K562 (cell line): ENCODE measurements around the gene IMP4. TPM values are rescaled to one million over a fixed set of nuclear protein-coding genes. Genes with fewer than 3 reads are reported as not detected.
A peak's percentile ranks its signal among the peaks of the same experiment; 100 is the strongest.

Experiments
- ATAC-seq: fragments of 200-7000 bp; cut with Tn5 transposase; 3 replicates; pipeline ENCODE4 v1.9.1; 2020; ENCODE audit warnings: moderate library complexity
- BruUV-seq: library from RNA; stranded (reverse); fragments of 400-500 nt; replicated peaks from 2 replicates; lab custom pipeline; 2021; lab: Mats Ljungman, UMichigan
- CTCF ChIA-PET: fragments of 300-600 bp; formaldehyde crosslinking; extraction: SDS; loops from one replicate; lab custom pipeline; 2021; ENCODE audit warnings: low intra/inter-chr PET ratio; lab: Yijun Ruan, JAX
- POLR2A ChIA-PET: fragments of 300-600, 350-650 bp; sonication (Branson Sonifier 250); formaldehyde crosslinking; extraction: SDS; loops from one replicate; lab custom pipeline; 2021; ENCODE audit warnings: antibody characterized with exemption, inconsistent platforms; lab: Yijun Ruan, JAX
- DNase-seq, 4 experiments: peaks; one replicate each; pipeline versions ENCODE4 v3.0.0 to v3.0.0-alpha.2; 2011 to 2018; ENCODE audit warnings: low spot score in 3 of 4, mixed read lengths in 3 of 4; ENCODE audit errors: extremely low read depth in 1 of 4
- FAIRE-seq: peaks from 2 replicates; lab custom pipeline; 2011; peaks lifted over from hg19 to GRCh38; lab: Jason Lieb, UNC
- H2AFZ ChIP-seq: 2 replicates; pipeline ENCODE4 v1.6.0; 2011; ENCODE audit warnings: low read depth, low read length, control low read depth, inconsistent platforms
- H3K27ac ChIP-seq: fragments of 200-600 bp; 3 replicates; pipeline ENCODE4 v1.8.0; 2011; ENCODE audit warnings: low read depth, mild to moderate bottlenecking, control low read depth, inconsistent platforms, low read length, moderate library complexity, mixed read lengths; ENCODE audit errors: extremely low read depth
- H3K27me3 ChIP-seq, 2 experiments: fragments of 300-600 bp in 1 of 2; 2 replicates in 1 of 2; 3 replicates in 1 of 2; pipeline versions ENCODE4 v1.6.0 to v1.8.0; 2011; ENCODE audit warnings: inconsistent platforms in 2 of 2, low read length in 2 of 2, mild to moderate bottlenecking in 1 of 2, mixed read lengths in 1 of 2, moderate library complexity in 1 of 2; ENCODE audit not compliant: control insufficient read depth in 2 of 2, insufficient read depth in 2 of 2
- H3K36me3 ChIP-seq: fragments of 300-600 bp; 3 replicates; pipeline ENCODE4 v1.8.0; 2011; ENCODE audit warnings: mild to moderate bottlenecking, low read length, inconsistent platforms; ENCODE audit not compliant: control insufficient read depth, insufficient read depth
- H3K4me1 ChIP-seq, 2 experiments: fragments of 200-600 bp in 1 of 2; replicated peaks in 1 of 2; 2 replicates in 1 of 2; 3 replicates in 1 of 2; pipeline versions ENCODE4 v1.5.1 to v1.8.0; 2011; ENCODE audit warnings: inconsistent platforms in 2 of 2, low read length in 2 of 2, mild to moderate bottlenecking in 1 of 2, mixed read lengths in 1 of 2, moderate library complexity in 1 of 2; ENCODE audit not compliant: control insufficient read depth in 2 of 2, insufficient read depth in 2 of 2
- H3K4me2 ChIP-seq: 2 replicates; pipeline ENCODE4 v1.6.1; 2011; ENCODE audit warnings: low read length, control low read depth, inconsistent platforms, mixed read lengths; ENCODE audit not compliant: insufficient read depth
- H3K4me3 ChIP-seq: fragments of 200-600 bp; sonication (generic), shearing (Covaris generic); 2 replicates; pipeline ENCODE4 v1.5.1; 2016; ENCODE audit warnings: control low read depth, inconsistent platforms
- H3K79me2 ChIP-seq: fragments of 200-600 bp; 3 replicates; pipeline ENCODE4 v1.8.0; 2011; ENCODE audit warnings: low read length, inconsistent platforms; ENCODE audit not compliant: control insufficient read depth, insufficient read depth
- H3K9ac ChIP-seq, 2 experiments: 2 replicates each; pipeline versions ENCODE4 v1.6.0 to v1.6.1; 2011; ENCODE audit warnings: low read depth in 2 of 2, low read length in 2 of 2, control low read depth in 1 of 2, inconsistent platforms in 1 of 2, mild to moderate bottlenecking in 1 of 2, mixed read lengths in 1 of 2; ENCODE audit not compliant: insufficient read depth in 1 of 2
- H3K9me1 ChIP-seq: one replicate; pipeline ENCODE4 v1.6.0; 2011; ENCODE audit warnings: inconsistent platforms, mild to moderate bottlenecking, low read length, moderate library complexity; ENCODE audit not compliant: control insufficient read depth, insufficient read depth
- H3K9me3 ChIP-seq: replicated peaks from 2 replicates; pipeline ENCODE4 v1.5.1; 2011; ENCODE audit warnings: low read depth, low read length, inconsistent platforms; ENCODE audit not compliant: control insufficient read depth, insufficient read depth
- H4K20me1 ChIP-seq: replicated peaks from 2 replicates; pipeline ENCODE4 v1.6.1; 2011; ENCODE audit warnings: low read length, inconsistent platforms, mixed read lengths; ENCODE audit not compliant: control insufficient read depth, insufficient read depth
- DIDO1 ChIP-seq: fragments of 450-650 bp; IDR thresholded peaks from 2 replicates; pipeline ENCODE4 v1.6.1; 2016; ENCODE audit warnings: low read depth, missing biosample characterization, missing genetic modification characterization
- RAD51 ChIP-seq: fragments of 450-650 bp; IDR thresholded peaks from 2 replicates; pipeline ENCODE4 v1.7.1; 2016; ENCODE audit warnings: low read depth, mild to moderate bottlenecking, borderline replicate concordance
- ZFP1 ChIP-seq: fragments of 450-650 bp; formaldehyde crosslinking; IDR thresholded peaks from 2 replicates; pipeline ENCODE4 v1.4.0; 2020; ENCODE audit warnings: mild to moderate bottlenecking, mixed read lengths
- WGBS: fragments of 100-300 bp; shearing (Covaris generic); methylation state at CpG from one replicate; pipeline ENCODE4 v1.1.6; 2016; ENCODE audit warnings: low coverage, mixed read lengths; ENCODE audit not compliant: insufficient coverage; ENCODE audit errors: missing lambda C conversion rate; 5-methylcytosine and 5-hydroxymethylcytosine counted together
- in situ Hi-C: fragments of 300-500 bp; cut with MboI; formaldehyde crosslinking; loops from 4 replicates; pipeline ENCODE4 v1.15.0; 2018; ENCODE audit warnings: inconsistent platforms, mixed read lengths
- intact Hi-C: fragments of 100-400 bp; cut with micrococcal nuclease; formaldehyde crosslinking; loops from 2 replicates; pipeline ENCODE4 v1.14.2; 2022
- polyA plus RNA-seq, 8 experiments: library from polyadenylated mRNA; depleted of rRNA in 4 of 8; stranded (reverse) in 5 of 8; unstranded in 3 of 8; fragments of >200 nt; fragmentation: Nextera tagmentation in 2 of 8; fragmentation: Illumina TruSeq in 1 of 8; extraction: Ambion mirVana in 2 of 8; extraction: Trizol in 1 of 8; gene quantifications; 2 replicates each; pipeline versions ENCODE4 v1.2.1 to v1.2.3, GENCODE V29; 2011 to 2014; ENCODE audit warnings: inconsistent platforms in 1 of 8, missing spikeins in 1 of 8
- total RNA-seq, 7 experiments: library from RNA; depleted of rRNA in 6 of 7; stranded (reverse); fragments of >200 nt in 6 of 7; fragmentation: Illumina TruSeq in 2 of 7; extraction: Trizol in 2 of 7; gene quantifications; 2 replicates each; pipeline versions ENCODE4 v1.2.1 to v1.2.3, GENCODE V29; 2011 to 2021; ENCODE audit warnings: low replicate concordance in 1 of 7
- TF ChIP-seq, protein P1 (sequence below): fragments of 450-650 bp; formaldehyde crosslinking; IDR thresholded peaks from 2 replicates; pipeline ENCODE4 v1.4.0; 2020; ENCODE audit warnings: mild to moderate bottlenecking, mixed read lengths
- TF ChIP-seq, protein P2 (sequence below), 2 experiments: fragments of 450-650 bp; IDR thresholded peaks; 2 replicates each; pipeline ENCODE4 v1.6.1; 2016; ENCODE audit warnings: mild to moderate bottlenecking in 2 of 2, borderline replicate concordance in 1 of 2, low read depth in 1 of 2, moderate library complexity in 1 of 2
- TF ChIP-seq, protein P3 (sequence below): sonication (generic); formaldehyde crosslinking; IDR thresholded peaks from 2 replicates; pipeline ENCODE4 v1.8.1; 2023; ENCODE audit warnings: mild to moderate bottlenecking, missing genetic modification reagents
- TF ChIP-seq, protein P4 (sequence below): sonication (generic); formaldehyde crosslinking; IDR thresholded peaks from 2 replicates; pipeline ENCODE4 v1.5.0; 2020; ENCODE audit warnings: missing genetic modification reagents

IMP4 gene
- total and polyA plus RNA-seq, 9 of the 15 experiments (the other 6 are each of a cell fraction or from before 2014, with no cell fraction given): 35.4 to 209 (median 100.0) TPM

GRCh38 chr2:130319536-130319935 is 23.2 kb upstream of the IMP4 start:
- in situ Hi-C loops: no loop called here
- H3K9me1 ChIP-seq: no peaks in the 10 kb centered on the region
- FAIRE-seq (no peak), ATAC-seq (no peak), DNase-seq (no peak)
- no TSS peak for BruUV-seq
- H2AFZ ChIP-seq: no peak overlapping the region
- H3K4me1 ChIP-seq: peaks cover 0 to 7% of the 10 kb centered on the region in 2 experiments; a peak in 2 of 5 replicates
- CTCF ChIA-PET: no interaction called here
- POLR2A ChIA-PET: interaction anchor here (1.0 kb wide), 1 partner anchor 9 kb away, joined by 7 read pairs; no protein-coding TSS in a partner anchor
- TF ChIP-seq, protein P1, sequence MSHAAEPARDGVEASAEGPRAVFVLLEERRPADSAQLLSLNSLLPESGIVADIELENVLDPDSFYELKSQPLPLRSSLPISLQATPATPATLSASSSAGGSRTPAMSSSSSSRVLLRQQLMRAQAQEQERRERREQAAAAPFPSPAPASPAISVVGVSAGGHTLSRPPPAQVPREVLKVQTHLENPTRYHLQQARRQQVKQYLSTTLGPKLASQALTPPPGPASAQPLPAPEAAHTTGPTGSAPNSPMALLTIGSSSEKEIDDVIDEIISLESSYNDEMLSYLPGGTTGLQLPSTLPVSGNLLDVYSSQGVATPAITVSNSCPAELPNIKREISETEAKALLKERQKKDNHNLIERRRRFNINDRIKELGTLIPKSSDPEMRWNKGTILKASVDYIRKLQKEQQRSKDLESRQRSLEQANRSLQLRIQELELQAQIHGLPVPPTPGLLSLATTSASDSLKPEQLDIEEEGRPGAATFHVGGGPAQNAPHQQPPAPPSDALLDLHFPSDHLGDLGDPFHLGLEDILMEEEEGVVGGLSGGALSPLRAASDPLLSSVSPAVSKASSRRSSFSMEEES: peak; percentile 61
- TF ChIP-seq ZFP1 (CRISPR knock-in tag) (no peak), RAD51 (peak; percentile 40; the same call in 1 of the 2 replicates), DIDO1 (no peak)
- TF ChIP-seq, protein P2, sequence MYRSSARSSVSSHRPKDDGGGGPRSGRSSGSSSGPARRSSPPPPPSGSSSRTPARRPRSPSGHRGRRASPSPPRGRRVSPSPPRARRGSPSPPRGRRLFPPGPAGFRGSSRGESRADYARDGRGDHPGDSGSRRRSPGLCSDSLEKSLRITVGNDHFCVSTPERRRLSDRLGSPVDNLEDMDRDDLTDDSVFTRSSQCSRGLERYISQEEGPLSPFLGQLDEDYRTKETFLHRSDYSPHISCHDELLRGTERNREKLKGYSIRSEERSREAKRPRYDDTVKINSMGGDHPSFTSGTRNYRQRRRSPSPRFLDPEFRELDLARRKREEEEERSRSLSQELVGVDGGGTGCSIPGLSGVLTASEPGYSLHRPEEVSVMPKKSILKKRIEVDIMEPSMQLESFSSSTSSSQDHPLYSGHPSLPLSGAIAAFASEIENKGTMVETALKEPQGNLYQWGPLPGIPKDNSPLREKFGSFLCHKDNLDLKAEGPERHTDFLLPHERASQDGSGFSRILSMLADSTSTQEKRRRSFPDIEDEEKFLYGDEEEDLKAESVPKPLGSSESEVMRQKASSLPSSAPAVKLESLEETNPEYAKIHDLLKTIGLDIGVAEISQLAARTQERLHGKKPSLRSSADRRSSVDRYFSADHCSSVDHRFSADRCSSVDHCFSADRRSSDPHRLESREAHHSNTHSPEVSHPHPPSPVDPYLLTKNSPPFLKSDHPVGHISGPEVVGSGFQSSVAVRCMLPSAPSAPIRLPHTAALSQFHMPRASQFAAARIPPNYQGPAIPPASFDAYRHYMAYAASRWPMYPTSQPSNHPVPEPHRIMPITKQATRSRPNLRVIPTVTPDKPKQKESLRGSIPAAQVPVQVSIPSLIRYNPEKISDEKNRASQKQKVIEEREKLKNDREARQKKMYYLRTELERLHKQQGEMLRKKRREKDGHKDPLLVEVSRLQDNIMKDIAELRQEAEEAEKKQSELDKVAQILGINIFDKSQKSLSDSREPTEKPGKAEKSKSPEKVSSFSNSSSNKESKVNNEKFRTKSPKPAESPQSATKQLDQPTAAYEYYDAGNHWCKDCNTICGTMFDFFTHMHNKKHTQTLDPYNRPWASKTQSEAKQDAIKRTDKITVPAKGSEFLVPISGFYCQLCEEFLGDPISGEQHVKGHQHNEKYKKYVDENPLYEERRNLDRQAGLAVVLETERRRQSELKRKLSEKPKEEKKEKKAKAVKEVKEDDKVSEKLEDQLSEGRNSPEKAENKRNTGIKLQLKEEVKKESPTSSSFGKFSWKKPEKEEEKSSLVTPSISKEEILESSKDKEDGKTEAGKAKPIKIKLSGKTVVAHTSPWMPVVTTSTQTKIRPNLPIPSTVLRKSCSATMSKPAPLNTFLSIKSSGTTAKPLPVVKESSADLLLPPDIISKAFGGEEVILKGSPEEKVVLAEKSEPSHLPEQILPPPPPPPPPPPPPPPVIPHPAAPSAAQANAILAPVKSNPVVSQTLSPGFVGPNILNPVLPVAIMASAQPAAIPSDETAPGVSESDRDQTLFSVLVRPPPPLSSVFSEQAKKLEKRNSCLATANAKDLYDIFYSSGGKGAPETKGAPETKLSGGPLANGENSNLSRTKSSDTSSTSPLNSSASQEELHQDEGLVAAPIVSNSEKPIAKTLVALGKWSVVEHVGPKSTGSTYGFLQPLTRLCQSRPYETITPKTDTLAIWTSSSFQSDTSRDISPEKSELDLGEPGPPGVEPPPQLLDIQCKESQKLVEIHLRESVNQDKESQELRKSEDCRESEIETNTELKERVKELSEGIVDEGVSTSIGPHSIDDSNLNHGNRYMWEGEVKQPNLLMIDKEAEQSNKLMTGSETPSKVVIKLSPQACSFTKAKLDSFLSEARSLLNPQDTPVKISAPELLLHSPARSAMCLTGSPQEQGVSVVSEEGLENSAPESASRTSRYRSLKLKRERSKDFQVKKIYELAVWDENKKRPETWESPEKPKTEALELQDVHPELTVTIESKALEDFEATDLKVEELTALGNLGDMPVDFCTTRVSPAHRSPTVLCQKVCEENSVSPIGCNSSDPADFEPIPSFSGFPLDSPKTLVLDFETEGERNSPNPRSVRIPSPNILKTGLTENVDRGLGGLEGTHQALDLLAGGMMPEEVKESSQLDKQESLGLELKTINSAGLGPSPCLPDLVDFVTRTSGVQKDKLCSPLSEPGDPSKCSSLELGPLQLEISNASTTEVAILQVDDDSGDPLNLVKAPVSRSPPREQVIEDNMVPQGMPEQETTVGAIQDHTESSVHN (IDR thresholded peaks at IDR 0.05; ENCODE audit: borderline replicate concordance in 1 of 2, low read depth in 1 of 2): no peak
- TF ChIP-seq, protein P3, sequence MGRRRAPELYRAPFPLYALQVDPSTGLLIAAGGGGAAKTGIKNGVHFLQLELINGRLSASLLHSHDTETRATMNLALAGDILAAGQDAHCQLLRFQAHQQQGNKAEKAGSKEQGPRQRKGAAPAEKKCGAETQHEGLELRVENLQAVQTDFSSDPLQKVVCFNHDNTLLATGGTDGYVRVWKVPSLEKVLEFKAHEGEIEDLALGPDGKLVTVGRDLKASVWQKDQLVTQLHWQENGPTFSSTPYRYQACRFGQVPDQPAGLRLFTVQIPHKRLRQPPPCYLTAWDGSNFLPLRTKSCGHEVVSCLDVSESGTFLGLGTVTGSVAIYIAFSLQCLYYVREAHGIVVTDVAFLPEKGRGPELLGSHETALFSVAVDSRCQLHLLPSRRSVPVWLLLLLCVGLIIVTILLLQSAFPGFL (CRISPR knock-in tag): no peak
- TF ChIP-seq, protein P4, sequence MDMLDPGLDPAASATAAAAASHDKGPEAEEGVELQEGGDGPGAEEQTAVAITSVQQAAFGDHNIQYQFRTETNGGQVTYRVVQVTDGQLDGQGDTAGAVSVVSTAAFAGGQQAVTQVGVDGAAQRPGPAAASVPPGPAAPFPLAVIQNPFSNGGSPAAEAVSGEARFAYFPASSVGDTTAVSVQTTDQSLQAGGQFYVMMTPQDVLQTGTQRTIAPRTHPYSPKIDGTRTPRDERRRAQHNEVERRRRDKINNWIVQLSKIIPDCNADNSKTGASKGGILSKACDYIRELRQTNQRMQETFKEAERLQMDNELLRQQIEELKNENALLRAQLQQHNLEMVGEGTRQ (CRISPR knock-in tag): peak; percentile 24; the same call in 1 of the 2 replicates
- no peaks in the 10 kb centered on the region for H3K36me3 ChIP-seq
- H3K9me3 ChIP-seq: no peaks in the 10 kb centered on the region
- H3K4me2 ChIP-seq: no peak overlapping the region
- no peaks in the 10 kb centered on the region for H3K79me2 ChIP-seq
- no peak overlapping the region for H3K4me3 ChIP-seq
- H3K27me3 ChIP-seq: peaks cover 0 to 19% of the 10 kb centered on the region in 2 experiments; a peak in 2 of 5 replicates
- intact Hi-C loops: no loop called here
- H3K9ac ChIP-seq: no peak overlapping the region
- 2% methylated on average over 3 of the region's 3 CpGs for WGBS
- no peaks in the 10 kb centered on the region for H4K20me1 ChIP-seq
- H3K27ac ChIP-seq: no peak overlapping the region
